Loucy (cell line): ENCODE results near the gene EXOSC10.

Experiments
- H2AFZ ChIP-seq: fragments of 200-600 bp; sonication (generic); 2 replicates; pipeline ENCODE4 v1.6.0; 2016; ENCODE audit warnings: antibody characterized with exemption, mild to moderate bottlenecking, low read length, moderate library complexity
- H3F3A ChIP-seq: fragments of 200-600 bp; 2 replicates; pipeline ENCODE4 v1.6.0; 2016; ENCODE audit warnings: antibody characterized with exemption, low read depth, mild to moderate bottlenecking
- H3K27me3 ChIP-seq: fragments of 200-600 bp; sonication (generic); 2 replicates; pipeline ENCODE4 v1.6.1; 2014; ENCODE audit warnings: low read length, mild to moderate bottlenecking; ENCODE audit not compliant: insufficient read depth, poor library complexity, severe bottlenecking
- H3K36me3 ChIP-seq: fragments of 200-600 bp; sonication (generic); 2 replicates; pipeline ENCODE4 v1.6.1; 2016; ENCODE audit warnings: low read length; ENCODE audit not compliant: insufficient read depth
- H3K4me1 ChIP-seq: fragments of 200-600 bp; sonication (generic); 2 replicates; pipeline ENCODE4 v1.5.1; 2014; ENCODE audit warnings: low read length, mild to moderate bottlenecking; ENCODE audit not compliant: insufficient read depth, poor library complexity, severe bottlenecking
- H3K4me2 ChIP-seq: fragments of 200-600 bp; sonication (generic); 2 replicates; pipeline ENCODE4 v1.6.0; 2014; ENCODE audit warnings: antibody characterized with exemption, low read length, low read depth, mild to moderate bottlenecking; ENCODE audit not compliant: poor library complexity, severe bottlenecking
- H3K4me3 ChIP-seq: fragments of 200-600 bp; sonication (generic); 2 replicates; pipeline ENCODE4 v1.5.1; 2014; ENCODE audit warnings: low read length, mild to moderate bottlenecking, mixed read lengths; ENCODE audit not compliant: poor library complexity, severe bottlenecking
- H3K79me2 ChIP-seq: fragments of 200-600 bp; sonication (generic); 2 replicates; pipeline ENCODE4 v1.6.1; 2014; ENCODE audit warnings: low read length; ENCODE audit not compliant: insufficient read depth
- H3K9ac ChIP-seq: fragments of 200-600 bp; sonication (generic); 2 replicates; pipeline ENCODE4 v1.6.0; 2014; ENCODE audit warnings: mild to moderate bottlenecking, low read depth, low read length, moderate library complexity; ENCODE audit not compliant: poor library complexity, severe bottlenecking
- H3K9me2 ChIP-seq: fragments of 200-600 bp; sonication (generic); replicated peaks from 2 replicates; pipeline ENCODE4 v1.6.1; 2016; ENCODE audit warnings: low read depth, low read length, mixed read lengths
- H3K9me3 ChIP-seq: fragments of 200-600 bp; sonication (generic); 2 replicates; pipeline ENCODE4 v1.6.1; 2014; ENCODE audit warnings: mild to moderate bottlenecking, antibody characterized with exemption, low read length, low read depth; ENCODE audit not compliant: insufficient read depth
- H4K20me1 ChIP-seq: fragments of 200-600 bp; sonication (generic); 2 replicates; pipeline ENCODE4 v1.6.0; 2014; ENCODE audit warnings: antibody characterized with exemption, low read length, mild to moderate bottlenecking; ENCODE audit not compliant: insufficient read depth, poor library complexity, severe bottlenecking
- EZH2phosphoT487 ChIP-seq: fragments of 200-600 bp; IDR thresholded peaks from 2 replicates; pipeline ENCODE4 v1.6.1; 2018; ENCODE audit warnings: antibody characterized with exemption, mild to moderate bottlenecking, moderate library complexity, borderline replicate concordance
- TF ChIP-seq, protein P1 (sequence below): fragments of 200-600 bp; sonication (generic); conservative IDR thresholded peaks from 2 replicates; pipeline ENCODE4 v1.5.1; 2014; ENCODE audit warnings: mild to moderate bottlenecking, antibody characterized with exemption, low read length

The EXOSC10 gene

DNA sequence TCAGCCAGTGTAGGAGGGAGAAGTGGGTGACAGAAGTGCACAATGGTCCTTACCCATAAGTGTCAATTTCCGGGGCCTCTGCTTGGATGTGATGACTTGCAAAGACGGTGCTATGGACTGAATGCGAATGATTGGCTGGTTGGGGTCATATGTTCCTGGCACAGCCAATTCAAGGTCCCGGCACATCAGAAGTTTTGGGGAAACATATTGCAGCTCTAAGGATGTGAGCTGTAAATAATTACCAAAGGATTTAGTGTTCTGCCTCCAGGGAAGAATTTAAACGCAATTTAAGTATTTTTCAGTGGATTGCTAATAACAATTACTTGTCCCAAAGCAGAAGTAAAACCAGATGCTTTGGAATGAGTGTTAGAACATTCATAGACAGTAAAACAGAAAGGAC, 26.9 kb upstream of the EXOSC10 start:
- Histone ChIP-seq H3K79me2 (no peaks in the 10 kb centered on the region), H3K4me3 (no peak overlapping the region), H2AFZ (no peak overlapping the region)

DNA sequence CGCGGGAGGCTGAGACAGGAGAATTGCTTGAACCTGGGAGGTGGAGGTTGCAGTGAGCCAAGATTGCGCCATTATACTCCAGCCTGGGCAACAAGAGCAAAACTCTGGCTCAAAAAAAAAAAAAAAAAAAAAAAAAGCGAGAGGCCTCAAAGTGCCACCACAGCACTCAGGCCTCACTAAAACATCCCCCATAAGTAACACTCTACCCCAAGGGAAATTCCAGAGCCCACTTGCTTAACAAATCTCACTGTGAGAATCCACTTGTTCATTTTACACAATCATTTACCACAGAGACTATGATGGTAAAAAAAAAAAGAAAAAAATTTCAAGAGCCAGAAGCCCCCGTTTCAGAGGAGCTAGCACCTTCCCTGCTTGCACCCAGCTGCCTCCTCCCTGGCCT, 26.3 kb upstream of the EXOSC10 start:
- Histone ChIP-seq H2AFZ (no peak overlapping the region), H3F3A (no peaks in the 10 kb centered on the region), H3K9me2 (no peaks in the 10 kb centered on the region), H3K4me3 (no peak overlapping the region), H3K4me1 (no peaks in the 10 kb centered on the region), H3K27me3 (no peaks in the 10 kb centered on the region), H3K79me2 (no peaks in the 10 kb centered on the region), H4K20me1 (no peaks in the 10 kb centered on the region), H3K9me3 (no peaks in the 10 kb centered on the region), H3K9ac (no peak overlapping the region), H3K36me3 (peaks cover 85% of the 10 kb centered on the region; the same call in 1 of the 2 replicates), H3K4me2 (no peak overlapping the region)
- TF ChIP-seq, protein P1, sequence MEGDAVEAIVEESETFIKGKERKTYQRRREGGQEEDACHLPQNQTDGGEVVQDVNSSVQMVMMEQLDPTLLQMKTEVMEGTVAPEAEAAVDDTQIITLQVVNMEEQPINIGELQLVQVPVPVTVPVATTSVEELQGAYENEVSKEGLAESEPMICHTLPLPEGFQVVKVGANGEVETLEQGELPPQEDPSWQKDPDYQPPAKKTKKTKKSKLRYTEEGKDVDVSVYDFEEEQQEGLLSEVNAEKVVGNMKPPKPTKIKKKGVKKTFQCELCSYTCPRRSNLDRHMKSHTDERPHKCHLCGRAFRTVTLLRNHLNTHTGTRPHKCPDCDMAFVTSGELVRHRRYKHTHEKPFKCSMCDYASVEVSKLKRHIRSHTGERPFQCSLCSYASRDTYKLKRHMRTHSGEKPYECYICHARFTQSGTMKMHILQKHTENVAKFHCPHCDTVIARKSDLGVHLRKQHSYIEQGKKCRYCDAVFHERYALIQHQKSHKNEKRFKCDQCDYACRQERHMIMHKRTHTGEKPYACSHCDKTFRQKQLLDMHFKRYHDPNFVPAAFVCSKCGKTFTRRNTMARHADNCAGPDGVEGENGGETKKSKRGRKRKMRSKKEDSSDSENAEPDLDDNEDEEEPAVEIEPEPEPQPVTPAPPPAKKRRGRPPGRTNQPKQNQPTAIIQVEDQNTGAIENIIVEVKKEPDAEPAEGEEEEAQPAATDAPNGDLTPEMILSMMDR, result no peak
- TF ChIP-seq EZH2phosphoT487, result no peak

More for the DNA sequence above, 26.9 kb upstream of the EXOSC10 start:
- H3K36me3 ChIP-seq, result peaks cover 85% of the 10 kb centered on the region; the same call in 1 of the 2 replicates
- H3K9me3 ChIP-seq, result no peaks in the 10 kb centered on the region
- no peak for TF ChIP-seq EZH2phosphoT487
- TF ChIP-seq, protein P1, result no peak
- H4K20me1 ChIP-seq, result no peaks in the 10 kb centered on the region
- no peaks in the 10 kb centered on the region for H3F3A ChIP-seq
- no peaks in the 10 kb centered on the region for H3K27me3 ChIP-seq
- H3K9me2 ChIP-seq, result no peaks in the 10 kb centered on the region
- H3K4me2 ChIP-seq, result no peak overlapping the region
- no peak overlapping the region for H3K9ac ChIP-seq
- no peaks in the 10 kb centered on the region for H3K4me1 ChIP-seq

DNA sequence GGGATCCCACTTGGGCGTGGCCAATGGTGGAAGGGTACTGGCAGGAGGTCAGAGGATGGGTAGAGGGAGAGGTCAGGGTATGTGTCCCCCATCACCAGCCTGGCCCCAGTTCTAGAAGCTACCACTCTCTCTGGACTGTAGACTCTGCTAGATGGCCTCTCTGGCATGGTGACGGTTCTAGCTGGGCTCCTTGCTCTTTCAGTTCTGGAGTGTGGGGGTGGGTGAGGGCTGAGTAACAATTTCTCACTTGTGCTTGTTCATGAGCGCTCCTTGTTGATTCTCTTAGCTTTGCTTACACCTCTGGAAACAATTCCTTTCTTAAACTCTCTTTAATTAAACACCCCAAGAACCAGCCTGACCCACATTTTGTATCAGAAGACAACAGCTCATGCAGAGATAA, 25.3 kb upstream of the EXOSC10 start:
- peaks cover 76% of the 10 kb centered on the region; the same call in 1 of the 2 replicates for H3K36me3 ChIP-seq

More for the DNA sequence above, 25.3 kb upstream of the EXOSC10 start:
- Histone ChIP-seq H3K4me1 (no peaks in the 10 kb centered on the region), H4K20me1 (no peaks in the 10 kb centered on the region), H3K4me2 (no peak overlapping the region), H3K9ac (no peak overlapping the region), H2AFZ (no peak overlapping the region), H3K9me3 (no peaks in the 10 kb centered on the region), H3K4me3 (no peak overlapping the region), H3F3A (no peaks in the 10 kb centered on the region), H3K79me2 (no peaks in the 10 kb centered on the region), H3K27me3 (no peaks in the 10 kb centered on the region), H3K9me2 (no peaks in the 10 kb centered on the region)
- TF ChIP-seq, protein P1, result no peak
- TF ChIP-seq EZH2phosphoT487, result no peak
